ENCODE data around the gene BUD13. TPM values are rescaled to one million over a fixed set of nuclear protein-coding genes. Genes with fewer than 3 reads are reported as not detected.

BUD13 gene
- total and polyA plus RNA-seq, 9 of the 15 experiments (the other 6 are each of a cell fraction or from before 2014, with no cell fraction given): 9.5 to 34.1 (median 27.1) TPM

GRCh38 chr11:116776522-116776984 lies 3.8 kb upstream of the BUD13 start (continued):
- no peak for TF ChIP-seq ZNF436 (CRISPR knock-in tag; IDR thresholded peaks at IDR 0.05)
- TF ChIP-seq CCAR2 (IDR thresholded peaks at IDR 0.05; ENCODE audit: low read depth, low read length): no peak
- TF ChIP-seq PYGO2 (tag; IDR thresholded peaks at IDR 0.05): no peak
- TF ChIP-seq, protein P1, sequence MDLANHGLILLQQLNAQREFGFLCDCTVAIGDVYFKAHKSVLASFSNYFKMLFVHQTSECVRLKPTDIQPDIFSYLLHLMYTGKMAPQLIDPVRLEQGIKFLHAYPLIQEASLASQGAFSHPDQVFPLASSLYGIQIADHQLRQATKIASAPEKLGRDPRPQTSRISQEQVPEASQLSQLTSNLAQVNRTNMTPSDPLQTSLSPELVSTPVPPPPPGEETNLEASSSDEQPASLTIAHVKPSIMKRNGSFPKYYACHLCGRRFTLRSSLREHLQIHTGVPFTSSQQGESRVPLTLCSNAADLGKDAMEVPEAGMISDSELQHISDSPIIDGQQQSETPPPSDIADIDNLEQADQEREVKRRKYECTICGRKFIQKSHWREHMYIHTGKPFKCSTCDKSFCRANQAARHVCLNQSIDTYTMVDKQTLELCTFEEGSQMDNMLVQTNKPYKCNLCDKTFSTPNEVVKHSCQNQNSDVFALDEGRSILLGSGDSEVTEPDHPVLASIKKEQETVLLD (IDR thresholded peaks at IDR 0.05): no peak
- TF ChIP-seq ZEB2 (IDR thresholded peaks at IDR 0.05): 0 out of 2 replicates have a peak, but pooled peaks have one; percentile 41
- TF ChIP-seq NR0B1 (IDR thresholded peaks at IDR 0.05; ENCODE audit: partially characterized antibody): no peak
- TF ChIP-seq, protein P2, sequence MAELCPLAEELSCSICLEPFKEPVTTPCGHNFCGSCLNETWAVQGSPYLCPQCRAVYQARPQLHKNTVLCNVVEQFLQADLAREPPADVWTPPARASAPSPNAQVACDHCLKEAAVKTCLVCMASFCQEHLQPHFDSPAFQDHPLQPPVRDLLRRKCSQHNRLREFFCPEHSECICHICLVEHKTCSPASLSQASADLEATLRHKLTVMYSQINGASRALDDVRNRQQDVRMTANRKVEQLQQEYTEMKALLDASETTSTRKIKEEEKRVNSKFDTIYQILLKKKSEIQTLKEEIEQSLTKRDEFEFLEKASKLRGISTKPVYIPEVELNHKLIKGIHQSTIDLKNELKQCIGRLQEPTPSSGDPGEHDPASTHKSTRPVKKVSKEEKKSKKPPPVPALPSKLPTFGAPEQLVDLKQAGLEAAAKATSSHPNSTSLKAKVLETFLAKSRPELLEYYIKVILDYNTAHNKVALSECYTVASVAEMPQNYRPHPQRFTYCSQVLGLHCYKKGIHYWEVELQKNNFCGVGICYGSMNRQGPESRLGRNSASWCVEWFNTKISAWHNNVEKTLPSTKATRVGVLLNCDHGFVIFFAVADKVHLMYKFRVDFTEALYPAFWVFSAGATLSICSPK (IDR thresholded peaks at IDR 0.05; ENCODE audit: borderline replicate concordance): no peak
- TF ChIP-seq STAT5A (IDR thresholded peaks at IDR 0.05; ENCODE audit: borderline replicate concordance, low read length): peak; percentile 71
- TF ChIP-seq CEBPG (CRISPR knock-in tag; IDR thresholded peaks at IDR 0.05): no peak
- TF ChIP-seq CEBPG (tag; conservative IDR thresholded peaks at IDR 0.05 in 1 of 2, IDR thresholded peaks at IDR 0.05 in 1 of 2): peak in 1 of 2 experiments; percentile 46; a peak in 1 of 4 replicates
- TF ChIP-seq, protein P3, sequence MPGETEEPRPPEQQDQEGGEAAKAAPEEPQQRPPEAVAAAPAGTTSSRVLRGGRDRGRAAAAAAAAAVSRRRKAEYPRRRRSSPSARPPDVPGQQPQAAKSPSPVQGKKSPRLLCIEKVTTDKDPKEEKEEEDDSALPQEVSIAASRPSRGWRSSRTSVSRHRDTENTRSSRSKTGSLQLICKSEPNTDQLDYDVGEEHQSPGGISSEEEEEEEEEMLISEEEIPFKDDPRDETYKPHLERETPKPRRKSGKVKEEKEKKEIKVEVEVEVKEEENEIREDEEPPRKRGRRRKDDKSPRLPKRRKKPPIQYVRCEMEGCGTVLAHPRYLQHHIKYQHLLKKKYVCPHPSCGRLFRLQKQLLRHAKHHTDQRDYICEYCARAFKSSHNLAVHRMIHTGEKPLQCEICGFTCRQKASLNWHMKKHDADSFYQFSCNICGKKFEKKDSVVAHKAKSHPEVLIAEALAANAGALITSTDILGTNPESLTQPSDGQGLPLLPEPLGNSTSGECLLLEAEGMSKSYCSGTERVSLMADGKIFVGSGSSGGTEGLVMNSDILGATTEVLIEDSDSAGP (CRISPR knock-in tag; IDR thresholded peaks at IDR 0.05): no peak
- TF ChIP-seq MAFF (IDR thresholded peaks at IDR 0.05; ENCODE audit: low read length): peak; percentile 44; the same call in 1 of the 2 replicates
- no peak for TF ChIP-seq PTBP1 (IDR thresholded peaks at IDR 0.05; ENCODE audit: low read depth, low read length)
- peak; percentile 33; the same call in 1 of the 2 replicates for TF ChIP-seq NCOA1 (IDR thresholded peaks at IDR 0.05; ENCODE audit: low read depth)
- no peak for TF ChIP-seq SMARCA5 (IDR thresholded peaks at IDR 0.05)
- no peak for TF ChIP-seq TRIM24 (IDR thresholded peaks at IDR 0.05)
- TF ChIP-seq TAL1 (IDR thresholded peaks at IDR 0.05): peak; percentile 82
- no peak for TF ChIP-seq HDAC6 (IDR thresholded peaks at IDR 0.05; ENCODE audit: low read depth, low read length)
- no peak for TF ChIP-seq ZZZ3 (IDR thresholded peaks at IDR 0.05)
- 0 out of 2 replicates have a peak, but pooled peaks have one; percentile 37 for TF ChIP-seq PHB2 (IDR thresholded peaks at IDR 0.05; ENCODE audit: low read depth)
- no peak for TF ChIP-seq PRDM10 (IDR thresholded peaks at IDR 0.05; ENCODE audit: partially characterized antibody)
